ENCODE measurements around the gene EPOP.

Gene EPOP

GRCh38 chr17:38701504-38702165 is 26.9 kb upstream of the EPOP start:
- DNase-seq (ENCODE audit: extremely low read depth, low read depth) = no peak
- peak overlapping the region; percentile 86 for H3K4me3 ChIP-seq (replicated peaks; ENCODE audit: low read depth, low read length)
- TF ChIP-seq CTCF (IDR thresholded peaks at IDR 0.05; ENCODE audit: low read depth, low read length, missing control alignments) = no peak

- no peak for TF ChIP-seq CTCF (IDR thresholded peaks at IDR 0.05; ENCODE audit: low read depth, low read length, missing control alignments)
- no peak for DNase-seq (ENCODE audit: extremely low read depth, low read depth)
- no peak overlapping the region for H3K4me3 ChIP-seq (replicated peaks; ENCODE audit: low read depth, low read length)
Measured at GRCh38 chr17:38698760-38699159, 24.0 kb upstream of the EPOP start.

GRCh38 chr17:38697061-38697820 is 22.5 kb upstream of the EPOP start:
- no peak overlapping the region for H3K4me3 ChIP-seq (replicated peaks; ENCODE audit: low read depth, low read length)
- TF ChIP-seq CTCF (IDR thresholded peaks at IDR 0.05; ENCODE audit: low read depth, low read length, missing control alignments) = no peak
- no peak for DNase-seq (ENCODE audit: extremely low read depth, low read depth)

DNA sequence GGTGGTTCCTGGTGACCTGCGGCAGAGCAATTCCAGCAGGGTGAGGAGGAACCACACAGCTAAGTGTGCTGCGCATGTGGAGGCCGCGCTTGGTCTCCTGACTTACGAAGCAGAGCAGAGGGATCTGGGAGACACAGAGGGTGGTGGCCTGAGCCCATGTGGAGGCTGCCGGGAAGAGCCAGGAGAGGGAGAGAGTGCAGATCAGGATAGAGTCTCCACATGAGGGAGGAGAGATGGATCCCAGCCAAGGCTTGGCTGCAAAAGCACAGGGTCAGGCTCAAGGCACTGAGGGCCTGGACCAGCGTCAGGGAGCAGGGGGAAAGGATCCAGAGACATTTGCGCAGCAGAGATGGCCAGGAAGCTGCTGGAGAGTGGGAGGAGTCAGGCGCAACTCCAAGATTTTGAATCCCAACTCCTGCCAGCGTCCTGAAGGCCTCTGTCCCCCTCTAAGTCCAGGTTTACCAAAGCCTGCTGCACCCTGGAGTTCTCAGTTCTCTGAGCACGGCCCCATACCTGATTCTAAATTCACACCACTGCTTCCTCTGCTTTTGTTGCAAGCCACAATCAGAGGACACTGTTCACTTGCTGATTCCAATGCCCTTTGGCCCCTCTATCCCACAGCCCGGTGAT is 19.1 kb upstream of the EPOP start:
- peak; percentile 65 for DNase-seq (ENCODE audit: extremely low read depth, low read depth)
- no peak overlapping the region for H3K4me3 ChIP-seq (replicated peaks; ENCODE audit: low read depth, low read length)
- TF ChIP-seq CTCF (IDR thresholded peaks at IDR 0.05; ENCODE audit: low read depth, low read length, missing control alignments) = no peak

DNA sequence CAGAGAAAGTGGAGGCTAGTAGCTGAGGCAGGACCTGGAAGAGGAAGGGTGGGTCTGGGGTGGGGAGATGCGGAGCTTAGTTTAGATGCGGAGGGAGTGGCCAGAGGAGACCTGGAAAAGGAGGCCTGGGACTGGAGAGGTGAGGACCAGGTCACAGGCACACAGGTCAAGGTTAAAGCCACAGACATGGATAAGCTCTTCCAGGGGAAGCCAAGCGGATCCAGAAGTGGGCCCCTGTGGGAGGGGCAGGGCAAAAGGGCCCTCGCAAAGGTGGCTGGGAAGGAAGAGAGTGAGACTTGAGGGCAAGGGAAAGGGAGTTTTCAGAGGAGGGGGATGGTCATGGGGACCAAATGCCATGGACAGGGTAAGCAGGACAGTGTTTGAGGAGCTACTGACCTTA is 16.4 kb upstream of the EPOP start:
- H3K4me3 ChIP-seq (replicated peaks; ENCODE audit: low read depth, low read length) = no peak overlapping the region
- no peak for DNase-seq (ENCODE audit: extremely low read depth, low read depth)
- no peak for TF ChIP-seq CTCF (IDR thresholded peaks at IDR 0.05; ENCODE audit: low read depth, low read length, missing control alignments)

DNA sequence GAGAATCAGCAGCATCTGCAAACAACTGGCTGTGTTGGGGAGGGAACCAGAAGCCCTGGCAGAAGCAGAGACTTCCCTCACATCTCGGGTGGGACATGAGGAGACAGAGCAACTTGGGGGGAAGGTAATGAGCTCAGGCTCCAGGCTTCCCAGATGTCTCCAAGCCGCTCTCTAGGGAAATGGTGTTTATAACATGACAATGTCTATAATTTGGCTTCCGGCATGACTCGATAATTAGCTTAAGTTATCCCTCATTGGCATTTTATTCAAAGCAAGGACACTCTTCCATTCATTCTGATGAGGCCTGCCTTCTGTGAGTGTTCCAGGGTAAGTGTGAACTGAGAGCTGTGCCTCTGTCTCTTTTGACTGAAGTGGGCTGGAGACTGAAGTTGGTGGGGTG is 15.6 kb upstream of the EPOP start:
- DNase-seq (ENCODE audit: extremely low read depth, low read depth) = no peak
- no peak overlapping the region for H3K4me3 ChIP-seq (replicated peaks; ENCODE audit: low read depth, low read length)
- no peak for TF ChIP-seq CTCF (IDR thresholded peaks at IDR 0.05; ENCODE audit: low read depth, low read length, missing control alignments)

Data from HFF-Myc (cell line).